WTC11 (cell line): Measurements from ENCODE around the gene MYL6B.

Source experiments
- CREM ChIP-seq: sonication (generic); formaldehyde crosslinking; IDR thresholded peaks from 2 replicates; pipeline ENCODE4 v1.8.1; 2022; ENCODE audit warnings: mild to moderate bottlenecking, missing genetic modification reagents, moderate library complexity
- CTCF ChIP-seq: fragments of 200-600 bp; IDR thresholded peaks from 2 replicates; pipeline ENCODE4 v1.8.0; 2022; ENCODE audit warnings: antibody characterized with exemption
- E2F5 ChIP-seq: sonication (generic); formaldehyde crosslinking; IDR thresholded peaks from 2 replicates; pipeline ENCODE4 v1.8.1; 2022; ENCODE audit warnings: mild to moderate bottlenecking, moderate library complexity, missing genetic modification reagents
- MAX ChIP-seq: sonication (generic); formaldehyde crosslinking; IDR thresholded peaks from 2 replicates; pipeline ENCODE4 v1.8.0; 2022; ENCODE audit warnings: mild to moderate bottlenecking, missing genetic modification reagents
- PRRX2 ChIP-seq: fragments of 250-450 bp; sonication (Bioruptor Pico); IDR thresholded peaks from 2 replicates; pipeline ENCODE4 v1.8.0; 2021; ENCODE audit warnings: mild to moderate bottlenecking

GRCh38 chr12:56164345-56164729, 11.9 kb downstream of the MYL6B start:
- TF ChIP-seq MAX (CRISPR knock-in tag) (no peak), CTCF (no peak), E2F5 (no peak), CREM (no peak), PRRX2 (CRISPR knock-in tag) (peak; percentile 50; the same call in 1 of the 2 replicates)
